Epithelial cell of esophagus (primary cell): ENCODE results near the gene TNFSF11.

Experiments used
- DNase-seq: peaks from one replicate; pipeline ENCODE4 v3.0.0; 2010; ENCODE audit warnings: low read depth
- H3K4me3 ChIP-seq: 2 replicates; pipeline ENCODE4 v1.5.1; 2011; ENCODE audit warnings: mild to moderate bottlenecking, low read length, control low read depth
- TF ChIP-seq, protein P1 (sequence below): IDR thresholded peaks from 2 replicates; pipeline ENCODE4 v1.5.1; 2011; ENCODE audit warnings: low read depth, mild to moderate bottlenecking, low read length, control low read depth, inconsistent platforms; ENCODE audit not compliant: insufficient read depth; ENCODE audit errors: missing control alignments

TNFSF11 gene

DNA sequence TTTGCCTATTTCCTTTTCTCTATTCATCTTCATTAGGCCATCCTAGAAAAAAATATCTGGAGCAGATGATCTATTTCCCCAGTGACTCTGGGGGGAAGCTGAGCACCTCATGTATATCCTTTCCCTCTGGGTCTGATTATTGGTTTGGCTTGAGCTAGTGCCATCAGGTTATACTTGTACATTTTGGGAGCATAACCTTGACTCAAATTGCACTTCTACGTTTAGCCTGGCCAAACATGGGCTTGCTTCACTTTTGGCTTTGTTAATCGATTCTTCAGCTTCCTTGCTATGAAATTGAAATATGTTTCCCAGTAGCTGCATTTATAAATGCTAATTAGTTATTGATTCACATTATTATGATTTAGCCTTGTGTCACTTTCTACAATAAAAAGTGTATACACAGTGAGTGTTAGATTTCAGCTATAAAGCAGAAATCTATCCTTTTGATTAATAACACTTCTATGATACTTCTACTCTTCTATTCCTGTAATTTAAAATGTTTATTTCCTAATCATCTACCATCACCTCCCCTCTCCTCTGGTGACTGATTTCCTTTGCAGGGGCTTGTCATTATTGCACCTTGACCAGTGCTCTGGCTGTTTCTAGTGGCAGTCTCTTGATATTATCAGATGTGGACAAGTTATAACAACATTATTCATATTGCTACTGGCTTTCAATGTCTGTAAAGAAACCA is 37.3 kb downstream of the TNFSF11 start:
- TF ChIP-seq, protein P1, sequence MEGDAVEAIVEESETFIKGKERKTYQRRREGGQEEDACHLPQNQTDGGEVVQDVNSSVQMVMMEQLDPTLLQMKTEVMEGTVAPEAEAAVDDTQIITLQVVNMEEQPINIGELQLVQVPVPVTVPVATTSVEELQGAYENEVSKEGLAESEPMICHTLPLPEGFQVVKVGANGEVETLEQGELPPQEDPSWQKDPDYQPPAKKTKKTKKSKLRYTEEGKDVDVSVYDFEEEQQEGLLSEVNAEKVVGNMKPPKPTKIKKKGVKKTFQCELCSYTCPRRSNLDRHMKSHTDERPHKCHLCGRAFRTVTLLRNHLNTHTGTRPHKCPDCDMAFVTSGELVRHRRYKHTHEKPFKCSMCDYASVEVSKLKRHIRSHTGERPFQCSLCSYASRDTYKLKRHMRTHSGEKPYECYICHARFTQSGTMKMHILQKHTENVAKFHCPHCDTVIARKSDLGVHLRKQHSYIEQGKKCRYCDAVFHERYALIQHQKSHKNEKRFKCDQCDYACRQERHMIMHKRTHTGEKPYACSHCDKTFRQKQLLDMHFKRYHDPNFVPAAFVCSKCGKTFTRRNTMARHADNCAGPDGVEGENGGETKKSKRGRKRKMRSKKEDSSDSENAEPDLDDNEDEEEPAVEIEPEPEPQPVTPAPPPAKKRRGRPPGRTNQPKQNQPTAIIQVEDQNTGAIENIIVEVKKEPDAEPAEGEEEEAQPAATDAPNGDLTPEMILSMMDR: no peak
- no peak for DNase-seq
- H3K4me3 ChIP-seq: no peak overlapping the region

DNA sequence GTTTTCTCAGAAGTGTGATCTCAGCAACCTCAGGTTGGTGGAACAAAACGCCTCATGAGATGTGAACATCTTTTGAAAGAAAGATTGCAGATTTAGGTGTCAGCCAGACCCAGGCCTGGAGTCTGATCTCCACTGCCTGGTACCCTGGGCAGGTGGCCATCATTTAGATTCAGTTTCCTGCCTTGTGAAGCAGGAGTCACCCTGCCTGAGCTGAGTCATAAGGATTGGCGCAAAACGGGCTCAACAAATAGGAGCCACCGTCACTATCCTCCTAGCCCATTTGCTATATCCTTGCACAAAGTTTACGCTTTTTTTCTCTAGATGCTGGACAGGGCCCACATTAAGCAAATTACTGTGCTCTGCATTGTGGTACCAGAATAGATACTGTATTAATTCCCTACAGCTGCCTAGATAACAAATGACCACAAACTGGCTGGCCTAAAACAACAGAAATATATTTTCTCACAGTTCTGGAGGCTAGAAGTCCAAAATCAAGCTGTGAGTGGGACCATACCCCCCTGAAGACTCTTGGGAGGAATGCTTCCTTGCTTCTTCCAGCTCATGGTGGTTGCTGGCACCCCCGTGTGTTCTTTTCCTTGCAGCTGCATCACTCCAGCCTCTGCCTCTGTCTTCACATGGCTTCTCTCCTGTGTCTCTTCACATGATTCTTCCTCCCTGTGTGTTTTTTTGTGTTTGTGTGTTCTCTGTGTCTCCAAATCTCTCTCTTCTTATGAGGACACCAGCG is 38.2 kb downstream of the TNFSF11 start:
- TF ChIP-seq, protein P1: no peak
- DNase-seq: peak; percentile 17
- H3K4me3 ChIP-seq: no peak overlapping the region

DNA sequence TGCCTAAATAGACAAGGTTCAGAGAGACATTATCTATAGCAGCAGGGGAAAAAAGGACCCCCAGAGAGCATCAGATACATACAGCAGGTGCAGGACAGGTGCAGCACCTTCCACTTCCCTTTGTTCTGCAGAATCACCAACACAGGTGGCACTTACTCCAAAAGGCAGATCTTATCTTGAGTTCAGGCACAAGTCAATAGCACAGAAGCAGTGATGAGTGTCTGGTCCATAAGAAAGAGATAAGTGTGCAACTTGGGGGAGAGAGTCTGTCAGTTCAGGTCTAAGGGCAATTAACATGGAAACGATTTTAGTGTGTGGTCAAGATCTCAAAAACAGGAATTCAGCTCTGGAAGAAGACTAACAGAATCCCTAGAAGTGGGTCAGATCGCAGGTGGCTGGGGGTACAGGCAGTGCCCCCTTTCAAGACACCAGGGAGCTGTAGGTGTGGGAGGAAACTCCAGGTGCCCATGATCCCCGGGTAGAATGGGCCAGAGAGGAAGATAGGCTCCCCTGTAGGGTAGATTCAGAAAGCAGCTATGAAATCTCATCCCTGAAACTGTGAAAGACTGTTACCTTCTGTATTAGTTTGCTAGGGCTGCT is 40.6 kb downstream of the TNFSF11 start:
- no peak overlapping the region for H3K4me3 ChIP-seq
- TF ChIP-seq, protein P1: no peak
- no peak for DNase-seq

DNA sequence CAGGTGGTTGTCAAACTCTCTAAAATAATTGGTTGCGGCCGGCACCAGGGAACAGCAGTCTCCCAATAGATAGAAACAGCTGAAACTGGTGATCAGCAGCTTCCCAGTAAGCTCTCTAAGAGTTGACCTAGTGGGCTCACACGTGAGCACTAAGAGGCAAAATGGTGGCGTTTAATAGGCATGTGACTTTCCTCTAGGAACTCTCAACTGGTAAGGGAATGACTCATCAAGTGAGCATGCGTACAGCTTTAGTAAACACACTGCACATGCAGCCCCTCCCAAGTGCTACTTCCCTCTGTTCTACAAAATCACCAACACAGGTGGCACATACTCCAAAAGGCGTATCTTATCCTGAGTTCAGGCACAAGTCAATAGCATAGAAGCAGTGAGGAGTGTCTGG is 41.7 kb downstream of the TNFSF11 start:
- TF ChIP-seq, protein P1: no peak
- peak; percentile 46 for DNase-seq

DNA sequence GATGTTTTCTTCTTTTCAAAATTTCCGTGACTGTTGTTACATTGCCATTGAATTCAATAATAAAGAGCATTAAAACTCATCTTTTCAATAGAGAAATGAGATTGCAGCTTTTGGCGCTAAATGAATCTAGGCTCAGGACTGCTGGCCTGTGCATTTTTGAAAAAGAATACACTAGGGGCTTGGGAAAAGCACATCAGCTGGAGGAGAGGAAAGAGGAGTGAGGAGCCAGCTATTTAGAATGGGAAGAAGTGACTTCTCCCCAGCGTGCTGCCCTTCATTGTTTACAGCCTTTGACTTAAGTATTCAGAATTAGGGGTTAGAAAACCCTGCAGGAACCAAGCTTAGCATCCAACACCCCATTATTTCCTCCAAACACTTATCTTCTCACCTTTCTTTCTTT is 43.3 kb downstream of the TNFSF11 start:
- TF ChIP-seq, protein P1: no peak
- DNase-seq: no peak
- no peak overlapping the region for H3K4me3 ChIP-seq

More for the DNA sequence above, 41.7 kb downstream of the TNFSF11 start:
- no peak overlapping the region for H3K4me3 ChIP-seq

DNA sequence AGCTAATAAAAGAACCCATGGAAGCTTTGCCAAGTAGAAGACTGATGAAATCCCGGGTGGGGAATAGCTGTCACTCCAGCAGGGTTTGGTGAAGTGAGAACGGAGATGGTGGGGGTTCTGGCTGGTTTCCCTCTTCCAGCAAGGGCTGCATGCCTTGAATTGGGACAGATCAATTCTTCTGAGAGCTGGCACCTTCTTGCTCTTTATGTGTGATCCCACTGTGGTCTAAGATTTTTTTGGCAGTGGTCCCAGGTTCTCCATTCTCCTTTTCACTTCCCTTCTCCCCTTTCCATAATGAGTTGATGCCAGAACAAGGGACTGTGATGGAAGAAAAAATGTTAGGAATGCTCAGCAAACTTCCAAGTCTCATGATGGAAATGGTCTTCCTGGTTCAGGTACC is 50.0 kb downstream of the TNFSF11 start:
- TF ChIP-seq, protein P1: no peak
- no peak overlapping the region for H3K4me3 ChIP-seq
- DNase-seq: no peak
